ENCODE results near the gene FTO. TPM values are rescaled to one million over a fixed set of nuclear protein-coding genes. Genes with fewer than 3 reads are reported as not detected.

Gene FTO
- total RNA-seq, 1 donor from 2014 or later = 106 TPM

DNA sequence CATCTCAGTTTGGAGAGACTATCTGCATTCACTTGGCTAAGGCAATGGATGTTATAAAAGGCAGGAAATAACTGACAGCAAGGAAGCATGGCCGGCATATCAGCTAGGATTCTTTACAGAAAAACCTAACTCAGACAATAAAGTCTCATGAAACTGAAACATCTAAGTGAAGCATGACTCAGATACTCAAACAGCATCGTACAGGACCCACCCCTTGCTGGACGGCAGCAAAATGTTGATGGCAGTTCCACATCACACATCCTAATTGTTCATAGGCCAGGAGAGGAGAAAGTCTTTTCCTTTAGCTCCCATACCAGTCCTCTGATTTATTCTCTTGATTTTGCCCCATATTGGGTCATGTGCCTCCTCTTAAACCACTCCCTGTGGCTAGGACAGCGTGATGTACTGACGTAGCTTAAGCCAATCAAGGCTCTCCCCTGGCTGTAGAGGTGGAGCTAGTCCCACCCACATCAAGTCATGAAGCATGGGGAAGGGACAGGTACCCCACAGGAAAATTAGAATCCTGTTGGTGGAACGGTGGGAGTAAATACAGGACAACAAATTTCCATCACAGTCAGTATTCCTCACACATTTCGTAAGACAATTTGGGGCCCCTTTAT, 403.7 kb downstream of the FTO start:
- no peak overlapping the region for H3K27ac Mint-ChIP-seq (ENCODE audit: unreplicated experiment)
- TF ChIP-seq, protein P1, sequence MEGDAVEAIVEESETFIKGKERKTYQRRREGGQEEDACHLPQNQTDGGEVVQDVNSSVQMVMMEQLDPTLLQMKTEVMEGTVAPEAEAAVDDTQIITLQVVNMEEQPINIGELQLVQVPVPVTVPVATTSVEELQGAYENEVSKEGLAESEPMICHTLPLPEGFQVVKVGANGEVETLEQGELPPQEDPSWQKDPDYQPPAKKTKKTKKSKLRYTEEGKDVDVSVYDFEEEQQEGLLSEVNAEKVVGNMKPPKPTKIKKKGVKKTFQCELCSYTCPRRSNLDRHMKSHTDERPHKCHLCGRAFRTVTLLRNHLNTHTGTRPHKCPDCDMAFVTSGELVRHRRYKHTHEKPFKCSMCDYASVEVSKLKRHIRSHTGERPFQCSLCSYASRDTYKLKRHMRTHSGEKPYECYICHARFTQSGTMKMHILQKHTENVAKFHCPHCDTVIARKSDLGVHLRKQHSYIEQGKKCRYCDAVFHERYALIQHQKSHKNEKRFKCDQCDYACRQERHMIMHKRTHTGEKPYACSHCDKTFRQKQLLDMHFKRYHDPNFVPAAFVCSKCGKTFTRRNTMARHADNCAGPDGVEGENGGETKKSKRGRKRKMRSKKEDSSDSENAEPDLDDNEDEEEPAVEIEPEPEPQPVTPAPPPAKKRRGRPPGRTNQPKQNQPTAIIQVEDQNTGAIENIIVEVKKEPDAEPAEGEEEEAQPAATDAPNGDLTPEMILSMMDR (IDR thresholded peaks at IDR 0.05; ENCODE audit: partially characterized antibody, unreplicated experiment) = no peak
- peaks cover 6% of the 10 kb centered on the region for H3K9me3 Mint-ChIP-seq (ENCODE audit: unreplicated experiment)
- DNase-seq = no peak
- no peaks in the 10 kb centered on the region for H3K27me3 Mint-ChIP-seq (ENCODE audit: unreplicated experiment)
- peaks cover 11% of the 10 kb centered on the region for H3K36me3 Mint-ChIP-seq (ENCODE audit: unreplicated experiment)
- H3K4me1 Mint-ChIP-seq (ENCODE audit: low read depth, unreplicated experiment) = peaks cover 13% of the 10 kb centered on the region
- H3K4me3 Mint-ChIP-seq (ENCODE audit: unreplicated experiment) = no peak overlapping the region

DNA sequence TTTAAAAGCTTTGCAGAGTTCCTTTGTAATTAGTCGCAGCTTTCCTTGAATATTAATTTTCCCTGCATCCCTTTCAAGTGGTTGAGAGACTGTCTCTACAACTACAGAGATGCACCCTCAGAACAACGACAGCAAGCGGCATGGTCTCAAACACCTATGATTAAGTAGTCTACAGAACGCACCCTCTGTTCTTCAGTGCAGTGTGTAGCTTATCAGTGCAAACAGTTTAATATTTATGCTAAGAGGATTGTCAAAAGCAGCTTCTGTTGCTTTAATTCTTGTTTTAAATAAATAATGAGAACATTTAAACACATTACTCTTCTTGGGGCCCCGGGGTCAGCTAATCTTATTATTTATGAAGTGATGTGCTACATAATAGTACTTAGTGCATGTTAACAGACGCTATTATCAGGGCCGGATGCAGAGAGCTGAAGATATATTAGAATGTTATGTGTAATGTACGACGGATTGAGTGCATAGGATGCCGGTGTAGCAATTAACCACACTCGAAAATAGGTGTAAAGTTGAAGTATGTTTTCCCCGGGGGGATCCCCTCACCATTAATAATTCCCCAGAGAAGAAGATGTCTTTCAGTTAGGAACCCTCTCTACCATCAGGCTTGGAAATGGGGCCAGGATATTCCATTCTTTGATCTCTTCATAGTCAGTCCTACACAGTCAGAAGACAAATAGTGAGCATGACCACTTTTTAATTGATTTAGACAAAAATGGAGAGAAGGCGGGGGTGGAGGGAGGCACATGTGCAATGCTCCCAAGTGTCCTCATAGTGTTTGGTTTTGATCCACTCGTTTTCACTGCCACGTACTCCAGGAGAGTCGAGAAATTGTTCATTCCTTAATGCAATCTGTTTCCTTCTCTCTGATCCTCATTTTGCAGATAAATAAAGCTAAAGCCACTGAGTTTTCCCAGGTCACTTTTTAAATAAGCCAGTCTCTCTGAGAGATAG, 406.3 kb downstream of the FTO start:
- DNase-seq = no peak
- peaks cover 11% of the 10 kb centered on the region for H3K36me3 Mint-ChIP-seq (ENCODE audit: unreplicated experiment)
- peaks cover 15% of the 10 kb centered on the region for H3K4me1 Mint-ChIP-seq (ENCODE audit: low read depth, unreplicated experiment)
- TF ChIP-seq, protein P1 (IDR thresholded peaks at IDR 0.05; ENCODE audit: partially characterized antibody, unreplicated experiment) = no peak
- H3K27ac Mint-ChIP-seq (ENCODE audit: unreplicated experiment) = no peak overlapping the region
- peaks cover 8% of the 10 kb centered on the region for H3K9me3 Mint-ChIP-seq (ENCODE audit: unreplicated experiment)
- peaks cover under 1% of the 10 kb centered on the region for H3K27me3 Mint-ChIP-seq (ENCODE audit: unreplicated experiment)
- no peak overlapping the region for H3K4me3 Mint-ChIP-seq (ENCODE audit: unreplicated experiment)

DNA sequence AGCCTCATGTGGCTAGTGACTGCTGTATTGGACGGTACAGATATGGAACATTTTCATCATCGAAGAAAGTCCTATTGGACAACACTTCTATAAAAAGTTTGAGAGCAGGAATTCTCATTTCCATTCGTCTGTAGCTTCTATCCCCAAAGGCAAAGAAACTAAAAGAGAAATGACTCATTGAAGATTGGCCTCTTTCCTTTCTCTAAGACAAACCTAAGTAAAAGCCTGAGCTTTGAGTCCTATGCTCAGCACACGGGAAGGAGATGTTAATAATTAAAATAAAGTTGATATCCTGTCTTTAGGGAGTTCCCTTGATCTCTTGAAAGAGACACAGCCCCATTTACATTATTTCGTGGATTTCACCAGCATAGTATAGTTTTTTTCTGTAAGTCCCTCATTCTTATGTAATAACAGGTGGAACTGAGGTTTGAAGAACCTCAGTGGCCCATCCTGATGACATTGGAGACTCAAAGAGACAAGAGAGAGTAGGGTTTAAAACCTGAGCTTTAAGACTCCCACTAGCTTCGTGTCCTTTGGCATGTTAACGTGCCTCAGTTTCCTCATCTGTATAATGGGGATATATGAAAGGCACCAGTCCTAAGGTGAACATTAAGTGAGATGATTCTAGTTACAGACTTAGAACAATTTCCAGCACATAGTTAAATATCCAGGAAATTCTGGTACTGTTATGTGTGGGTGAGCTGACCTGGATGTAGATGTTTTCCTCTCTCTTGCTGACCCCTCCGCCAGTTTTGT, 408.7 kb downstream of the FTO start:
- Mint-ChIP-seq H3K36me3 (ENCODE audit: unreplicated experiment) (peaks cover 11% of the 10 kb centered on the region), H3K4me3 (ENCODE audit: unreplicated experiment) (no peak overlapping the region), H3K4me1 (ENCODE audit: low read depth, unreplicated experiment) (peaks cover 11% of the 10 kb centered on the region), H3K27me3 (ENCODE audit: unreplicated experiment) (peaks cover 5% of the 10 kb centered on the region), H3K27ac (ENCODE audit: unreplicated experiment) (no peak overlapping the region), H3K9me3 (ENCODE audit: unreplicated experiment) (peaks cover 10% of the 10 kb centered on the region)
- DNase-seq = no peak
- TF ChIP-seq, protein P1 (IDR thresholded peaks at IDR 0.05; ENCODE audit: partially characterized antibody, unreplicated experiment) = no peak

DNA sequence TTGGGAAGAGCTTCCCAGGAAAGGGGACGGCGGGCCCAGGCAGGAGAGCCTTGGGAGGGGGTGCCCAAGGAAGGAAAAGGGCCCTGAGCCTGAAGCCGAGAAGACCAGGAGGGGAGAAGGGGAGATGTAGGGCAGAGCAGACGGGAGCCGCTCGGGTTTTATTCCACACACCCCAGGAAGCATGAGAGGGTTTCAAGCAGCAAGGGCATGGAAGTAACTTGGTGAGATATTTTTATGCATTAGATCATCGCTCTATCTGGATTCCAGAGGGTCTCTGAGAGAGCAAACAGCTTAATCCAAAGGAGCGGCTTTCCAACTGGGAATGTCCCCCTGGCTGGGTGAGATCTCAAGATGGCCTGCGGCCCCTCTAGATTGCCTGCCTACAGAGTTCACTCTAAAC, 411.6 kb downstream of the FTO start:
- Mint-ChIP-seq H3K9me3 (ENCODE audit: unreplicated experiment) (peaks cover 7% of the 10 kb centered on the region), H3K27me3 (ENCODE audit: unreplicated experiment) (peaks cover 5% of the 10 kb centered on the region), H3K36me3 (ENCODE audit: unreplicated experiment) (peaks cover 9% of the 10 kb centered on the region), H3K4me3 (ENCODE audit: unreplicated experiment) (no peak overlapping the region), H3K4me1 (ENCODE audit: low read depth, unreplicated experiment) (peaks cover 8% of the 10 kb centered on the region), H3K27ac (ENCODE audit: unreplicated experiment) (no peak overlapping the region)
- DNase-seq = no peak
- TF ChIP-seq, protein P1 (IDR thresholded peaks at IDR 0.05; ENCODE audit: partially characterized antibody, unreplicated experiment) = no peak
